ENCODE measurements around the gene CDADC1.

- TF ChIP-seq CTCF (conservative IDR thresholded peaks at IDR 0.05 in 1 of 2, IDR thresholded peaks at IDR 0.05 in 1 of 2; ENCODE audit: low read depth in 1 of 2, low read length in 2 of 2) (no peak), EZH2 (IDR thresholded peaks at IDR 0.05; ENCODE audit: low read length, missing control alignments) (no peak)
Measured at GRCh38 chr13:49262634-49263033, 14.9 kb downstream of the CDADC1 start.
